Measurements from ENCODE around the gene NEURL1. TPM values are rescaled to one million over a fixed set of nuclear protein-coding genes. Genes with fewer than 3 reads are reported as not detected.

NEURL1 gene
- total RNA-seq, 3 donors from 2014 or later, result 15.9 to 68.7 (median 42.9) TPM

DNA sequence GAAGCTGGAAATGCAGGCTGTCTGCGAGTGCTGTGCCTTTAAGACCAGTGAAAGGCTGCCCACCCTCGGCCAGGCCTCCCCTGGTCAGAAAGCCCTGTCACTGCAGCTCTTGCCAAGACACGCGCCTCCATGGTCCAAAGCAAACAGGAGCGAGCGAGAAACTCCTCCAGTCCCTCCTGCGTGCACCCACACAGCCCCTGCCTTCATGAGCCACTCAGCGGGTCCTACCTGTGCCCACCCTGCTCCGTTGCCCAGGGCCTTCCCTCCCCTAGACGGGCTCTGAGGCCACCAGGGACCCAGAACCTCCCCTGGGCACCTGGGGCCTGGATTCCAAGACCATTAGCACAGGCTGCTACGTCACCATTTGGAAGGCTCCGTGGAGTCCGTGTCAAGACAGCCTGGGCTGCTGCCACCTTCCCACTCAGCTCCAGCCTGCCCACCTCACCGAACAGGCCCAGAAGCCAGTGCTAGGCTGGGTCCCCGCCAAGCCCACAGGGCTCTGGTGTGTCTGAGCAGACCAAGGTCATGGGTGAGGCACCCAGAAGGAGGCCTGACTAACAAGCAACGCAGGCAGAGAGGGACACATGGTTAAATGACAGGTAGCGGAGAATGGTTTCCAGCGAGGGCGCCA is 144.5 kb downstream of the NEURL1 start:
- Histone ChIP-seq H3K36me3 (ENCODE audit: low read depth) (no peaks in the 10 kb centered on the region), H3K9me3 (no peaks in the 10 kb centered on the region), H3K4me3 (no peak overlapping the region), H3K4me1 (ENCODE audit: low read depth) (peaks cover 2% of the 10 kb centered on the region)
- ATAC-seq (peak; percentile 33), DNase-seq (peak in 1 of 3 donors; percentile 48)
- intact Hi-C loops (cut with DNase I, micrococcal nuclease), result no loop called here
- no peak for TF ChIP-seq CTCF (IDR thresholded peaks at IDR 0.05)

GRCh38 chr10:103638948-103639347 is 145.4 kb downstream of the NEURL1 start:
- ATAC-seq (no peak), DNase-seq (no peak)
- no peak for TF ChIP-seq CTCF (IDR thresholded peaks at IDR 0.05)
- Histone ChIP-seq H3K9me3 (no peaks in the 10 kb centered on the region), H3K36me3 (ENCODE audit: low read depth) (no peaks in the 10 kb centered on the region), H3K4me3 (no peak overlapping the region), H3K4me1 (ENCODE audit: low read depth) (peaks cover 2% of the 10 kb centered on the region)
- intact Hi-C loops (cut with DNase I, micrococcal nuclease), result no loop called here

DNA sequence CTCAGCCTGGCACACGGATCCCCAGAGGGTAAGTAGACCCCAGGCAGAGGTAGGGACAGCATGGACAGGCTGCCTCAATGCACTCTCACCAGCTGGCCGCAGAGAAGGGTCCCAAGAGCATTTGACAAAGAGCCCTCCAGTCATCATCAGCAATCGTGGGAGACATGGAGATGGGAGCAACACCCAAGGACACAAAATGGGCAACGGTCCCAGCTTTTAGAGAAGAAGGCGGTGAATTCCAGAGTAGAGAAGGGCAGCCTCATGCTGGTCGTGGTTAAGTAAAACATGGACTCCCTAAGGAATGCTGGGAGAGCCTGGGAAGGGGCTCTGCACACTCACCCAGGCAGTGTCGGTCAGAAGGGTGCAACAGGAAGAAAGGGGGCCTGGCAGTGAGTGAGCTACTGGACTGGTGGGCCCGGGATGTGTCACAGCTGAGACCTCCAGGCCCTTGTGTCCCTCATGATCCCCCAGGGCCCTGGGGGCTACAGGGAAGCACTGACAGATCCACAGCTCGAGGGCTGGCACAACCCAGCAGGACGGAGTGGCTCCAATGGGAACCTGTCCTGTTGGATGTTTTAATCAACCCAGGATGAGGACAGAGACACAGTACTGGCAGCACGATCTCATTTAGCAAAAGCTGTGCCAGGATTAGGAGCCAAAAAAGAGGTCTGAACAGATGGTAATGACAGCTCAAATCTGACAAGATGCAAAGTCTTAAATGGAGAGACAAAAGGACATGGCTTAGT is 147.1 kb downstream of the NEURL1 start:
- peaks cover 2% of the 10 kb centered on the region for H3K4me1 ChIP-seq (ENCODE audit: low read depth)
- no peak for DNase-seq
- H3K36me3 ChIP-seq (ENCODE audit: low read depth), result no peaks in the 10 kb centered on the region
- intact Hi-C loops (cut with DNase I, micrococcal nuclease), result no loop called here
- H3K9me3 ChIP-seq, result no peaks in the 10 kb centered on the region
- no peak overlapping the region for H3K4me3 ChIP-seq
- no peak for ATAC-seq
- TF ChIP-seq CTCF (IDR thresholded peaks at IDR 0.05), result no peak

DNA sequence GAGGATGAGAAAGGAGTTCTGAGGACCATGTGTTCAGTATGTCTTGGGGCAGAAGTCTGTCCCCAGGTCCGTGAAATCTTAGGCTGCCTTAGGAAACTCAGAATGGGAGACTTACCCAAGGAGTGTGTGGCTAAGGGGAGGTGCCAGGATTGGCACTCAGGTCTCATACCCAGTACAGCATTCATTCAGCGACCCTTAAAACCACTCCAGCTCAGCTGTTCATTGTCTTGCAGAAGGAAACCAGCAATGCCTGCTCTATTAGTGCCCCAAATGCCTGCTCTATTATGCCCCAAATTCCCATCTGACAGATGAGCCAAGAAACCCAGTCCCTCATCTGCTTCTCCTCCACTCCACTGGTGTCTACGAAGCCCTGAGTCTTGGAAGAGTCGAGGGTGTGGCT is 147.8 kb downstream of the NEURL1 start:
- no peak for TF ChIP-seq CTCF (IDR thresholded peaks at IDR 0.05)
- ATAC-seq, result no peak
- DNase-seq, result no peak
- Histone ChIP-seq H3K36me3 (ENCODE audit: low read depth) (no peaks in the 10 kb centered on the region), H3K4me1 (ENCODE audit: low read depth) (peaks cover 2% of the 10 kb centered on the region), H3K4me3 (no peak overlapping the region), H3K9me3 (no peaks in the 10 kb centered on the region)
- intact Hi-C loops (cut with DNase I, micrococcal nuclease), result no loop called here

Other genes with a start within 250 kb of the NEURL1 start
- gene RPEL1, start 247.8 kb upstream of the NEURL1 start, total RNA-seq, result under 1 TPM in 1 of 3 donors, not detected in 2; 0.13 TPM
- gene INA, start 216.6 kb upstream of the NEURL1 start, total RNA-seq, result 1 to 10 TPM in 1 of 3 donors, under 1 TPM in 2; 0.34 to 6.8 (median 0.55) TPM
- gene PCGF6, start 142.6 kb upstream of the NEURL1 start, total RNA-seq, result 10 to 100 TPM in 1 of 3 donors, 1 to 10 TPM in 2; 5.2 to 10.6 (median 5.7) TPM
- gene TAF5, start 125.7 kb upstream of the NEURL1 start, total RNA-seq, result 1 to 10 TPM; 4.1 to 7.1 (median 4.4) TPM
- 100 to 1,000 TPM; 391 to 519 (median 516) TPM for gene ATP5MK, start 97.2 kb upstream of the NEURL1 start, total RNA-seq
- gene PDCD11, start 97.1 kb upstream of the NEURL1 start, total RNA-seq, result 10 to 100 TPM; 22.3 to 24.5 (median 22.7) TPM
- gene CALHM2, start 41.3 kb upstream of the NEURL1 start, total RNA-seq, result 10 to 100 TPM in 2 of 3 donors, 1 to 10 TPM in 1; 5.8 to 16.8 (median 12.3) TPM
- not detected for gene CALHM1, start 34.8 kb upstream of the NEURL1 start, total RNA-seq
- not detected for gene CALHM3, start 14.5 kb upstream of the NEURL1 start, total RNA-seq